WTC11 (cell line): ENCODE data around the gene ITGA1. TPM values are rescaled to one million over a fixed set of nuclear protein-coding genes. Genes with fewer than 3 reads are reported as not detected.

Source experiments
- ATAC-seq: fragments of 200-7000 bp; cut with Tn5 transposase; 2 replicates; pipeline ENCODE4 v1.10.0; 2021; ENCODE audit warnings: mild to moderate bottlenecking, moderate library complexity
- CTCF ChIA-PET: fragments of 300-600 bp; sonication (Branson Sonifier 250); formaldehyde crosslinking; loops from one replicate; lab custom pipeline; 2021; ENCODE audit warnings: antibody characterized with exemption; lab: Charles Lee
- POLR2A ChIA-PET: fragments of 350-600 bp; sonication (Branson Sonifier 250); formaldehyde crosslinking; loops from one replicate; lab custom pipeline; 2021; ENCODE audit warnings: antibody characterized with exemption; lab: Charles Lee
- DNase-seq: peaks from one replicate; pipeline ENCODE4 v3.0.0; 2021; ENCODE audit warnings: low spot score
- H3K27ac Mint-ChIP-seq: 2 replicates; pipeline ENCODE4 v1.8.0; 2021; ENCODE audit warnings: mixed read lengths
- H3K27me3 Mint-ChIP-seq: 2 replicates; pipeline ENCODE4 v1.8.0; 2021; ENCODE audit warnings: low read depth, mild to moderate bottlenecking, moderate library complexity, mixed read lengths
- H3K36me3 Mint-ChIP-seq: 2 replicates; pipeline ENCODE4 v1.8.0; 2021; ENCODE audit warnings: mixed read lengths
- H3K4me1 Mint-ChIP-seq: 2 replicates; pipeline ENCODE4 v1.8.0; 2022; ENCODE audit warnings: mixed read lengths
- H3K4me3 Mint-ChIP-seq: 2 replicates; pipeline ENCODE4 v1.8.0; 2021; ENCODE audit warnings: mild to moderate bottlenecking, moderate library complexity, mixed read lengths
- H3K9me3 Mint-ChIP-seq: 2 replicates; pipeline ENCODE4 v1.8.0; 2021; ENCODE audit warnings: mixed read lengths
- ELF4 ChIP-seq: sonication (generic); formaldehyde crosslinking; IDR thresholded peaks from 2 replicates; pipeline ENCODE4 v1.8.1; 2022; ENCODE audit warnings: low read depth, mild to moderate bottlenecking, moderate library complexity, missing genetic modification reagents
- ESRRA ChIP-seq: sonication (generic); formaldehyde crosslinking; IDR thresholded peaks from 2 replicates; pipeline ENCODE4 v1.8.1; 2022; ENCODE audit warnings: mild to moderate bottlenecking, missing genetic modification reagents, borderline replicate concordance
- GTF2I ChIP-seq: fragments of 250-450 bp; sonication (Bioruptor Pico); conservative IDR thresholded peaks from 2 replicates; pipeline ENCODE4 v1.4.0; 2021; ENCODE audit warnings: mild to moderate bottlenecking
- HMGA2 ChIP-seq: fragments of 250-450 bp; sonication (Bioruptor Pico); IDR thresholded peaks from 2 replicates; pipeline ENCODE4 v1.4.0; 2021; ENCODE audit warnings: mild to moderate bottlenecking, moderate library complexity
- KAT7 ChIP-seq: sonication (generic); formaldehyde crosslinking; IDR thresholded peaks from 2 replicates; pipeline ENCODE4 v1.8.1; 2023; ENCODE audit warnings: missing genetic modification reagents, mild to moderate bottlenecking, borderline replicate concordance
- NFYB ChIP-seq: sonication (generic); formaldehyde crosslinking; conservative IDR thresholded peaks from 2 replicates; pipeline ENCODE4 v1.8.0; 2022; ENCODE audit warnings: low read depth, missing genetic modification reagents
- NR2C2 ChIP-seq: sonication (generic); formaldehyde crosslinking; IDR thresholded peaks from 2 replicates; pipeline ENCODE4 v1.8.0; 2022; ENCODE audit warnings: mild to moderate bottlenecking, missing genetic modification reagents
- SMAD3 ChIP-seq: sonication (generic); formaldehyde crosslinking; IDR thresholded peaks from 2 replicates; pipeline ENCODE4 v1.8.0; 2022; ENCODE audit warnings: missing genetic modification reagents, mild to moderate bottlenecking, borderline replicate concordance
- SMAD4 ChIP-seq: sonication (generic); formaldehyde crosslinking; IDR thresholded peaks from 2 replicates; pipeline ENCODE4 v1.8.0; 2022; ENCODE audit warnings: mild to moderate bottlenecking, missing genetic modification reagents
- SP1 ChIP-seq: sonication (generic); formaldehyde crosslinking; conservative IDR thresholded peaks from 2 replicates; pipeline ENCODE4 v1.8.1; 2022; ENCODE audit warnings: missing genetic modification reagents
- TP53 ChIP-seq: sonication (generic); formaldehyde crosslinking; IDR thresholded peaks from 2 replicates; pipeline ENCODE4 v1.8.1; 2023; ENCODE audit warnings: mild to moderate bottlenecking, missing genetic modification reagents
- ZNF138 ChIP-seq: sonication (generic); formaldehyde crosslinking; conservative IDR thresholded peaks from 2 replicates; pipeline ENCODE4 v1.8.1; 2022; ENCODE audit warnings: mild to moderate bottlenecking, moderate library complexity, missing genetic modification reagents
- ZNF219 ChIP-seq: sonication (generic); formaldehyde crosslinking; IDR thresholded peaks from 2 replicates; pipeline ENCODE4 v1.8.0; 2023; ENCODE audit warnings: missing genetic modification reagents, mild to moderate bottlenecking, borderline replicate concordance
- ZNF423 ChIP-seq: fragments of 250-450 bp; sonication (Bioruptor Pico); IDR thresholded peaks from 2 replicates; pipeline ENCODE4 v2.1.2; 2022; ENCODE audit warnings: mild to moderate bottlenecking, moderate library complexity
- total RNA-seq: library from RNA; stranded (reverse); gene quantifications from 3 replicates; pipeline ENCODE4 v1.2.3, GENCODE V29; 2021
- TF ChIP-seq, protein P1 (sequence below): sonication (generic); formaldehyde crosslinking; IDR thresholded peaks from 2 replicates; pipeline ENCODE4 v1.8.0; 2023; ENCODE audit warnings: missing genetic modification reagents, mild to moderate bottlenecking, borderline replicate concordance
- TF ChIP-seq, protein P2 (sequence below): sonication (generic); formaldehyde crosslinking; IDR thresholded peaks from 2 replicates; pipeline ENCODE4 v1.8.0; 2022; ENCODE audit warnings: mild to moderate bottlenecking, missing genetic modification reagents
- TF ChIP-seq, protein P3 (sequence below): sonication (generic); formaldehyde crosslinking; conservative IDR thresholded peaks from 2 replicates; pipeline ENCODE4 v1.8.1; 2022; ENCODE audit warnings: mild to moderate bottlenecking, missing genetic modification reagents
- TF ChIP-seq, protein P4 (sequence below): fragments of 250-450 bp; sonication (Bioruptor Pico); IDR thresholded peaks from 2 replicates; pipeline ENCODE4 v2.1.2; 2022; ENCODE audit warnings: mild to moderate bottlenecking, moderate library complexity
- TF ChIP-seq, protein P5 (sequence below): fragments of 250-450 bp; sonication (Bioruptor Pico); IDR thresholded peaks from 2 replicates; pipeline ENCODE4 v1.9.0; 2021; ENCODE audit warnings: mild to moderate bottlenecking

ITGA1 gene
- total RNA-seq, 1 experiment from 2014 or later, result 6.5 TPM

DNA sequence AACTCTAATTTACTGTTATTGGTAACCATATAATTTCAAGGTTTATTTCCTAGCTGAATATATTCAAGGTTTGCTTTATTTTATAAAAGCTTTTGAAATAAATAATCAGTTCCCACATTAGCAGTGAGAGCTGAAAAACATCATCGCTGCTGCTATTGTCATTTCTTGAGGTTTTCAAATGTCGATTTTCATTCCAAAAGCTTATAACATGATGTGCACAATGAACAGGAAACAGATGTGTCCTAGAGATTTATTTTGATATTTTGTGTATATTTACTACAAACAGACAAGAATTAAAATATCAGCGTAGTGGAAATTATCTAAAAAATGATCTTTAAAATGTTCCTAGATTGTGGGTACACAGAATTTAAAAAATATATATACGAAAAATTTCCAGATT lies 10.5 kb upstream of the ITGA1 start (continued):
- TF ChIP-seq TP53 (CRISPR knock-in tag), result no peak
- no peak for TF ChIP-seq SMAD4

DNA sequence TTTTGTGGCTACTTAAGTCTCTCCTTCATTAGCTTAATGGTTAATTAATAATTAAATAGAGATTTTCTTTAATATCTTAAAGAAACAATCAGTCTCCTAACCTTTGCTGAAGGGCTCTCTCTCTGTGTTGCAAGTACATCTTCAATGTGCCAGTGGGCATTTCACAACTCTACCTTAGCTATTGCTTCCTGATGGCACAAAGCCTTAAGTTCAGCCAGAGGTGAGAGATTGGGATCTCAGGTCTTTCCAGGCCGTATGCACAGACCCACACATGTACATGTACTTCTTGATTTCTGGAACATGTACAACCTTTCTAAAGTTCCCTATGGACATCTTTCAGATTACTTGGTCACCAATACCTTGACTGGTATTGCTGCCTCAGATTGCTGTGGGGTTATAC lies 8.9 kb upstream of the ITGA1 start:
- H3K27ac Mint-ChIP-seq, result no peak overlapping the region
- H3K4me1 Mint-ChIP-seq, result peaks cover 18% of the 10 kb centered on the region
- H3K27me3 Mint-ChIP-seq, result no peaks in the 10 kb centered on the region
- H3K9me3 Mint-ChIP-seq, result no peaks in the 10 kb centered on the region
- no peaks in the 10 kb centered on the region for H3K36me3 Mint-ChIP-seq
- ChIA-PET POLR2A (interaction anchor here (0.7 kb wide), 1 partner anchor 10 kb away, joined by 3 read pairs; no protein-coding TSS in a partner anchor), CTCF (interaction anchor here (0.7 kb wide), 1 partner anchor 402 kb away, joined by 3 read pairs; no protein-coding TSS in a partner anchor)
- no peak for TF ChIP-seq ZNF219 (CRISPR knock-in tag)
- TF ChIP-seq, protein P1, sequence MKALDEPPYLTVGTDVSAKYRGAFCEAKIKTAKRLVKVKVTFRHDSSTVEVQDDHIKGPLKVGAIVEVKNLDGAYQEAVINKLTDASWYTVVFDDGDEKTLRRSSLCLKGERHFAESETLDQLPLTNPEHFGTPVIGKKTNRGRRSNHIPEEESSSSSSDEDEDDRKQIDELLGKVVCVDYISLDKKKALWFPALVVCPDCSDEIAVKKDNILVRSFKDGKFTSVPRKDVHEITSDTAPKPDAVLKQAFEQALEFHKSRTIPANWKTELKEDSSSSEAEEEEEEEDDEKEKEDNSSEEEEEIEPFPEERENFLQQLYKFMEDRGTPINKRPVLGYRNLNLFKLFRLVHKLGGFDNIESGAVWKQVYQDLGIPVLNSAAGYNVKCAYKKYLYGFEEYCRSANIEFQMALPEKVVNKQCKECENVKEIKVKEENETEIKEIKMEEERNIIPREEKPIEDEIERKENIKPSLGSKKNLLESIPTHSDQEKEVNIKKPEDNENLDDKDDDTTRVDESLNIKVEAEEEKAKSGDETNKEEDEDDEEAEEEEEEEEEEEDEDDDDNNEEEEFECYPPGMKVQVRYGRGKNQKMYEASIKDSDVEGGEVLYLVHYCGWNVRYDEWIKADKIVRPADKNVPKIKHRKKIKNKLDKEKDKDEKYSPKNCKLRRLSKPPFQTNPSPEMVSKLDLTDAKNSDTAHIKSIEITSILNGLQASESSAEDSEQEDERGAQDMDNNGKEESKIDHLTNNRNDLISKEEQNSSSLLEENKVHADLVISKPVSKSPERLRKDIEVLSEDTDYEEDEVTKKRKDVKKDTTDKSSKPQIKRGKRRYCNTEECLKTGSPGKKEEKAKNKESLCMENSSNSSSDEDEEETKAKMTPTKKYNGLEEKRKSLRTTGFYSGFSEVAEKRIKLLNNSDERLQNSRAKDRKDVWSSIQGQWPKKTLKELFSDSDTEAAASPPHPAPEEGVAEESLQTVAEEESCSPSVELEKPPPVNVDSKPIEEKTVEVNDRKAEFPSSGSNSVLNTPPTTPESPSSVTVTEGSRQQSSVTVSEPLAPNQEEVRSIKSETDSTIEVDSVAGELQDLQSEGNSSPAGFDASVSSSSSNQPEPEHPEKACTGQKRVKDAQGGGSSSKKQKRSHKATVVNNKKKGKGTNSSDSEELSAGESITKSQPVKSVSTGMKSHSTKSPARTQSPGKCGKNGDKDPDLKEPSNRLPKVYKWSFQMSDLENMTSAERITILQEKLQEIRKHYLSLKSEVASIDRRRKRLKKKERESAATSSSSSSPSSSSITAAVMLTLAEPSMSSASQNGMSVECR (CRISPR knock-in tag), result no peak
- no peak for TF ChIP-seq ZNF138 (CRISPR knock-in tag)
- TF ChIP-seq, protein P2, sequence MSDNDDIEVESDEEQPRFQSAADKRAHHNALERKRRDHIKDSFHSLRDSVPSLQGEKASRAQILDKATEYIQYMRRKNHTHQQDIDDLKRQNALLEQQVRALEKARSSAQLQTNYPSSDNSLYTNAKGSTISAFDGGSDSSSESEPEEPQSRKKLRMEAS, result no peak
- no peak for TF ChIP-seq NFYB (CRISPR knock-in tag)
- DNase-seq (no peak), ATAC-seq (no peak)
- no peak overlapping the region for H3K4me3 Mint-ChIP-seq

GRCh38 chr5:52779213-52779612 lies 8.5 kb upstream of the ITGA1 start:
- no peak for ATAC-seq
- CTCF ChIA-PET, result interaction anchor here (0.7 kb wide), 1 partner anchor 402 kb away, joined by 3 read pairs; no protein-coding TSS in a partner anchor
- H3K27ac Mint-ChIP-seq, result no peak overlapping the region

DNA sequence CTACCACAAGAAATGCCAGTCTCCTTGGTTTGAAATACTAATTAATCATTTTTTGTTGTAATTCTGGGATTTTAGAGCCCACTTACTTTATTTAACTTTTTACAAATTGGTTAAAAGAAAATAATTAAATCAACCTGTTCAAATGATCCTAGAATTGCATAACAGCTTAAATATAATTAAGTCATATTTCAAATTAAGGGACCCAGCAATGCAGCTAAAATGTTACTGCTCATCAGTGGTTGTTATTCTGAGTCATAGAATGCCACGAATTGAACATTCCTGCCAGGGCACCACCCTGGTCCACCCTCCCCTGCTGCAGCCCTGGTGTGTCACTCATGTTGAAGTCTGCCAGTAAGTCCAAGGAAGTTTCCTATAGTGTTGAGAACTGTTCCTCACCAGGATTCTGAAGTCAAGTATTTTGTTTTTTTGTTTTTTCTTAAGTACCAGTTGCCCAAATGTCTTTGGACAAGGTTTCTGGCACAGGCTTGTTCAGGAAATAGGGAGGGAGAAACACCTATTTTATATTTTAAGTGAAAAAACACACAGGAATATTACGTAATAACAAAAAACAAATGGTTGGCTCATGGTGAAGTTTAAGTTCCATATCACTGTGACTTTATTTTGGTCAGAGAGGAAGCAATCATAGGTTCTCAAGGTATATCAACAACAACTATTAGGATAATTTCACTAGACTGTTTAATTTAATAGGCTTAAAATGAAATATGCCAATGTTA lies 4.3 kb upstream of the ITGA1 start:
- DNase-seq, result no peak
- Mint-ChIP-seq H3K9me3 (peaks cover 8% of the 10 kb centered on the region; the same call in 1 of the 2 replicates), H3K36me3 (no peaks in the 10 kb centered on the region), H3K27ac (no peak overlapping the region), H3K4me1 (peaks cover 10% of the 10 kb centered on the region), H3K27me3 (peaks cover 4% of the 10 kb centered on the region; the same call in 1 of the 2 replicates), H3K4me3 (no peak overlapping the region)
- CTCF ChIA-PET, result no interaction called here
- POLR2A ChIA-PET, result no interaction called here
- no peak for ATAC-seq
- TF ChIP-seq, protein P2, result no peak
- no peak for TF ChIP-seq GTF2I (CRISPR knock-in tag)
- no peak for TF ChIP-seq SP1 (CRISPR knock-in tag)
- TF ChIP-seq NFYB (CRISPR knock-in tag), result no peak
- TF ChIP-seq, protein P3, sequence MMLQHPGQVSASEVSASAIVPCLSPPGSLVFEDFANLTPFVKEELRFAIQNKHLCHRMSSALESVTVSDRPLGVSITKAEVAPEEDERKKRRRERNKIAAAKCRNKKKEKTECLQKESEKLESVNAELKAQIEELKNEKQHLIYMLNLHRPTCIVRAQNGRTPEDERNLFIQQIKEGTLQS, result no peak
- TF ChIP-seq HMGA2 (CRISPR knock-in tag), result no peak
- TF ChIP-seq, protein P4, sequence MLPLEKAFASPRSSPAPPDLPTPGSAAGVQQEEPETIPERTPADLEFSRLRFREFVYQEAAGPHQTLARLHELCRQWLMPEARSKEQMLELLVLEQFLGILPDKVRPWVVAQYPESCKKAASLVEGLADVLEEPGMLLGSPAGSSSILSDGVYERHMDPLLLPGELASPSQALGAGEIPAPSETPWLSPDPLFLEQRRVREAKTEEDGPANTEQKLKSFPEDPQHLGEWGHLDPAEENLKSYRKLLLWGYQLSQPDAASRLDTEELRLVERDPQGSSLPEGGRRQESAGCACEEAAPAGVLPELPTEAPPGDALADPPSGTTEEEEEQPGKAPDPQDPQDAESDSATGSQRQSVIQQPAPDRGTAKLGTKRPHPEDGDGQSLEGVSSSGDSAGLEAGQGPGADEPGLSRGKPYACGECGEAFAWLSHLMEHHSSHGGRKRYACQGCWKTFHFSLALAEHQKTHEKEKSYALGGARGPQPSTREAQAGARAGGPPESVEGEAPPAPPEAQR (CRISPR knock-in tag), result no peak
- no peak for TF ChIP-seq SMAD3 (CRISPR knock-in tag)
- TF ChIP-seq NR2C2 (CRISPR knock-in tag), result no peak
- no peak for TF ChIP-seq ELF4 (CRISPR knock-in tag)

More at GRCh38 chr5:52779213-52779612, 8.5 kb upstream of the ITGA1 start:
- DNase-seq, result no peak
- POLR2A ChIA-PET, result interaction anchor here (0.7 kb wide), 1 partner anchor 10 kb away, joined by 3 read pairs; no protein-coding TSS in a partner anchor
- Mint-ChIP-seq H3K4me3 (no peak overlapping the region), H3K4me1 (peaks cover 13% of the 10 kb centered on the region), H3K36me3 (no peaks in the 10 kb centered on the region), H3K9me3 (no peaks in the 10 kb centered on the region), H3K27me3 (no peaks in the 10 kb centered on the region)
- TF ChIP-seq NFYB (CRISPR knock-in tag) (no peak), KAT7 (no peak), ZNF423 (CRISPR knock-in tag) (no peak), ESRRA (CRISPR knock-in tag) (no peak)
- TF ChIP-seq, protein P5, sequence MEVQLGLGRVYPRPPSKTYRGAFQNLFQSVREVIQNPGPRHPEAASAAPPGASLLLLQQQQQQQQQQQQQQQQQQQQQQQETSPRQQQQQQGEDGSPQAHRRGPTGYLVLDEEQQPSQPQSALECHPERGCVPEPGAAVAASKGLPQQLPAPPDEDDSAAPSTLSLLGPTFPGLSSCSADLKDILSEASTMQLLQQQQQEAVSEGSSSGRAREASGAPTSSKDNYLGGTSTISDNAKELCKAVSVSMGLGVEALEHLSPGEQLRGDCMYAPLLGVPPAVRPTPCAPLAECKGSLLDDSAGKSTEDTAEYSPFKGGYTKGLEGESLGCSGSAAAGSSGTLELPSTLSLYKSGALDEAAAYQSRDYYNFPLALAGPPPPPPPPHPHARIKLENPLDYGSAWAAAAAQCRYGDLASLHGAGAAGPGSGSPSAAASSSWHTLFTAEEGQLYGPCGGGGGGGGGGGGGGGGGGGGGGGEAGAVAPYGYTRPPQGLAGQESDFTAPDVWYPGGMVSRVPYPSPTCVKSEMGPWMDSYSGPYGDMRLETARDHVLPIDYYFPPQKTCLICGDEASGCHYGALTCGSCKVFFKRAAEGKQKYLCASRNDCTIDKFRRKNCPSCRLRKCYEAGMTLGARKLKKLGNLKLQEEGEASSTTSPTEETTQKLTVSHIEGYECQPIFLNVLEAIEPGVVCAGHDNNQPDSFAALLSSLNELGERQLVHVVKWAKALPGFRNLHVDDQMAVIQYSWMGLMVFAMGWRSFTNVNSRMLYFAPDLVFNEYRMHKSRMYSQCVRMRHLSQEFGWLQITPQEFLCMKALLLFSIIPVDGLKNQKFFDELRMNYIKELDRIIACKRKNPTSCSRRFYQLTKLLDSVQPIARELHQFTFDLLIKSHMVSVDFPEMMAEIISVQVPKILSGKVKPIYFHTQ, result no peak
